T-helper 17 cell (primary cell): Measurements from ENCODE around the gene PTH1R. TPM values are rescaled to one million over a fixed set of nuclear protein-coding genes. Genes with fewer than 3 reads are reported as not detected.

ENCODE experiments used
- ATAC-seq: fragments of 150-1000 bp; cut with Tn5 transposase; 2 replicates; pipeline ENCODE4 v1.10.0; 2021; ENCODE audit warnings: mild to moderate bottlenecking, moderate library complexity
- DNase-seq, 3 donors: peaks; one replicate each; pipeline versions ENCODE4 v3.0.0 to v3.0.0-alpha.2; 2020 to 2021
- H3K9me3 ChIP-seq: one replicate; pipeline ENCODE4 v1.7.0; 2013; ENCODE audit warnings: low read length, mild to moderate bottlenecking; ENCODE audit not compliant: control insufficient read depth, poor library complexity, severe bottlenecking
- H3K27ac Mint-ChIP-seq: one replicate; pipeline ENCODE4 v1.8.0; 2022; ENCODE audit warnings: mild to moderate bottlenecking, moderate library complexity, mixed read lengths
- H3K27me3 Mint-ChIP-seq: one replicate; pipeline ENCODE4 v1.8.0; 2022; ENCODE audit warnings: mixed read lengths
- H3K36me3 Mint-ChIP-seq: one replicate; pipeline ENCODE4 v1.8.0; 2022; ENCODE audit warnings: low read depth, mixed read lengths
- H3K4me1 Mint-ChIP-seq: one replicate; pipeline ENCODE4 v1.8.0; 2022; ENCODE audit warnings: mild to moderate bottlenecking, mixed read lengths
- H3K4me3 Mint-ChIP-seq: one replicate; pipeline ENCODE4 v1.8.0; 2022; ENCODE audit warnings: mild to moderate bottlenecking, moderate library complexity, mixed read lengths
- total RNA-seq, 4 donors: library from RNA in 2 of 4; stranded (reverse) in 2 of 4; gene quantifications; one replicate each; pipeline ENCODE4 v1.2.3 and lab custom pipeline; 2022 to 2026

The PTH1R gene
- total RNA-seq, 2 donors from 2014 or later: not detected

GRCh38 chr3:46934498-46935167 lies 57.1 kb downstream of the PTH1R start:
- no peak for ATAC-seq
- H3K9me3 ChIP-seq: no peaks in the 10 kb centered on the region
- no peak for DNase-seq
- Mint-ChIP-seq H3K4me1 (peaks cover 52% of the 10 kb centered on the region), H3K36me3 (peaks cover 5% of the 10 kb centered on the region), H3K27ac (peak overlapping the region; percentile 24), H3K4me3 (no peak overlapping the region), H3K27me3 (no peaks in the 10 kb centered on the region)

GRCh38 chr3:46935168-46935858 lies 57.8 kb downstream of the PTH1R start:
- Mint-ChIP-seq H3K27me3 (no peaks in the 10 kb centered on the region), H3K27ac (no peak overlapping the region), H3K36me3 (peaks cover 6% of the 10 kb centered on the region), H3K4me1 (peaks cover 57% of the 10 kb centered on the region), H3K4me3 (no peak overlapping the region)
- H3K9me3 ChIP-seq: no peaks in the 10 kb centered on the region
- DNase-seq (no peak), ATAC-seq (no peak)

GRCh38 chr3:46935989-46936558 lies 58.6 kb downstream of the PTH1R start:
- H3K27me3 Mint-ChIP-seq: no peaks in the 10 kb centered on the region
- peaks cover 55% of the 10 kb centered on the region for H3K4me1 Mint-ChIP-seq
- H3K9me3 ChIP-seq: no peaks in the 10 kb centered on the region
- ATAC-seq: no peak
- H3K4me3 Mint-ChIP-seq: no peak overlapping the region
- peaks cover 10% of the 10 kb centered on the region for H3K36me3 Mint-ChIP-seq
- no peak for DNase-seq
- H3K27ac Mint-ChIP-seq: no peak overlapping the region

- Mint-ChIP-seq H3K27ac (no peak overlapping the region), H3K4me1 (peaks cover 49% of the 10 kb centered on the region), H3K27me3 (no peaks in the 10 kb centered on the region), H3K36me3 (peaks cover 10% of the 10 kb centered on the region), H3K4me3 (peak overlapping the region; percentile 50)
- ATAC-seq (no peak), DNase-seq (no peak)
- no peaks in the 10 kb centered on the region for H3K9me3 ChIP-seq
These were observed 59.3 kb downstream of the PTH1R start for GRCh38 chr3:46936733-46937250.

- Mint-ChIP-seq H3K27ac (peak overlapping the region; percentile 71), H3K36me3 (peaks cover 10% of the 10 kb centered on the region), H3K4me1 (peaks cover 48% of the 10 kb centered on the region), H3K27me3 (no peaks in the 10 kb centered on the region), H3K4me3 (no peak overlapping the region)
- no peak for DNase-seq
- no peak for ATAC-seq
- H3K9me3 ChIP-seq: no peaks in the 10 kb centered on the region
These were observed 60.6 kb downstream of the PTH1R start for GRCh38 chr3:46938118-46938517.

- ATAC-seq: no peak
- no peaks in the 10 kb centered on the region for H3K27me3 Mint-ChIP-seq
- H3K27ac Mint-ChIP-seq: peak overlapping the region; percentile 83
- H3K4me3 Mint-ChIP-seq: no peak overlapping the region
- H3K9me3 ChIP-seq: no peaks in the 10 kb centered on the region
- H3K4me1 Mint-ChIP-seq: peaks cover 51% of the 10 kb centered on the region
- DNase-seq: no peak
- H3K36me3 Mint-ChIP-seq: peaks cover 11% of the 10 kb centered on the region
These were observed 62.3 kb downstream of the PTH1R start for GRCh38 chr3:46939578-46940445.

- H3K4me1 Mint-ChIP-seq: peaks cover 58% of the 10 kb centered on the region
- peak overlapping the region; percentile 100 for H3K27ac Mint-ChIP-seq
- no peak for ATAC-seq
- DNase-seq: no peak
- H3K4me3 Mint-ChIP-seq: no peak overlapping the region
- H3K36me3 Mint-ChIP-seq: peaks cover 11% of the 10 kb centered on the region
- H3K9me3 ChIP-seq: no peaks in the 10 kb centered on the region
- H3K27me3 Mint-ChIP-seq: no peaks in the 10 kb centered on the region
These were observed 64.6 kb downstream of the PTH1R start for GRCh38 chr3:46942076-46942475.

- H3K27me3 Mint-ChIP-seq: no peaks in the 10 kb centered on the region
- DNase-seq (no peak), ATAC-seq (no peak)
- H3K36me3 Mint-ChIP-seq: peaks cover 10% of the 10 kb centered on the region
- peak overlapping the region; percentile 15 for H3K4me3 Mint-ChIP-seq
- H3K9me3 ChIP-seq: no peaks in the 10 kb centered on the region
- peak overlapping the region; percentile 100 for H3K27ac Mint-ChIP-seq
- peaks cover 62% of the 10 kb centered on the region for H3K4me1 Mint-ChIP-seq
These were observed 65.1 kb downstream of the PTH1R start for GRCh38 chr3:46942481-46943236.

GRCh38 chr3:46943237-46944187 lies 66.0 kb downstream of the PTH1R start:
- Mint-ChIP-seq H3K36me3 (peaks cover 9% of the 10 kb centered on the region), H3K4me3 (no peak overlapping the region), H3K27me3 (no peaks in the 10 kb centered on the region), H3K4me1 (peaks cover 68% of the 10 kb centered on the region), H3K27ac (peak overlapping the region; percentile 100)
- H3K9me3 ChIP-seq: no peaks in the 10 kb centered on the region
- DNase-seq (no peak), ATAC-seq (no peak)

- DNase-seq (no peak), ATAC-seq (no peak)
- peaks cover 8% of the 10 kb centered on the region for H3K36me3 Mint-ChIP-seq
- H3K4me3 Mint-ChIP-seq: no peak overlapping the region
- H3K9me3 ChIP-seq: no peaks in the 10 kb centered on the region
- H3K27ac Mint-ChIP-seq: peak overlapping the region; percentile 100
- H3K4me1 Mint-ChIP-seq: peaks cover 70% of the 10 kb centered on the region
- H3K27me3 Mint-ChIP-seq: no peaks in the 10 kb centered on the region
These were observed 66.7 kb downstream of the PTH1R start for GRCh38 chr3:46944191-46944590.

- DNase-seq: no peak
- peak overlapping the region; percentile 91 for H3K4me3 Mint-ChIP-seq
- peaks cover 4% of the 10 kb centered on the region for H3K36me3 Mint-ChIP-seq
These were observed 68.9 kb downstream of the PTH1R start for GRCh38 chr3:46946416-46946815.

More at GRCh38 chr3:46946416-46946815, 68.9 kb downstream of the PTH1R start:
- ATAC-seq: no peak
- H3K9me3 ChIP-seq: no peaks in the 10 kb centered on the region
- peaks cover 70% of the 10 kb centered on the region for H3K4me1 Mint-ChIP-seq
- peak overlapping the region; percentile 100 for H3K27ac Mint-ChIP-seq
- no peaks in the 10 kb centered on the region for H3K27me3 Mint-ChIP-seq
